Progenitor cell of endocrine pancreas (in vitro differentiated cells): ENCODE data around the gene PCBP3. TPM values are rescaled to one million over a fixed set of nuclear protein-coding genes. Genes with fewer than 3 reads are reported as not detected.

ENCODE experiments used
- DNase-seq: peaks from one replicate; pipeline ENCODE4 v3.0.0; 2021; ENCODE audit warnings: low spot score; ENCODE audit not compliant: unreplicated experiment
- H3K27ac Mint-ChIP-seq: 2 replicates; pipeline ENCODE4 v1.8.0; 2021; ENCODE audit warnings: mild to moderate bottlenecking, moderate library complexity, mixed read lengths
- H3K27me3 Mint-ChIP-seq: 2 replicates; pipeline ENCODE4 v1.8.0; 2021; ENCODE audit warnings: mixed read lengths
- H3K36me3 Mint-ChIP-seq: 2 replicates; pipeline ENCODE4 v1.8.0; 2022; ENCODE audit warnings: mixed read lengths; ENCODE audit not compliant: insufficient read depth
- H3K4me1 Mint-ChIP-seq: 2 replicates; pipeline ENCODE4 v1.8.0; 2021; ENCODE audit warnings: low read depth, mixed read lengths
- H3K4me3 Mint-ChIP-seq: 2 replicates; pipeline ENCODE4 v1.8.0; 2021; ENCODE audit warnings: low read depth, mild to moderate bottlenecking, moderate library complexity, mixed read lengths
- H3K9me3 Mint-ChIP-seq: 2 replicates; pipeline ENCODE4 v1.8.0; 2021; ENCODE audit warnings: low read depth, mixed read lengths
- CTCF ChIP-seq: fragments of 200-600 bp; sonication (generic); IDR thresholded peaks from one replicate; pipeline ENCODE4 v1.5.0; 2021; ENCODE audit warnings: antibody characterized with exemption, mild to moderate bottlenecking; ENCODE audit not compliant: unreplicated experiment
- total RNA-seq: library from RNA; stranded (reverse); gene quantifications from 2 replicates; pipeline ENCODE4 v1.2.1, GENCODE V29; 2021

The PCBP3 gene
- total RNA-seq, 1 donor from 2014 or later: 3.7 TPM

GRCh38 chr21:45874716-45875415 lies 231.3 kb downstream of the PCBP3 start:
- Mint-ChIP-seq H3K27ac (no peak overlapping the region), H3K27me3 (peaks cover 17% of the 10 kb centered on the region), H3K9me3 (no peaks in the 10 kb centered on the region), H3K36me3 (no peaks in the 10 kb centered on the region), H3K4me3 (no peak overlapping the region), H3K4me1 (no peaks in the 10 kb centered on the region)
- DNase-seq: no peak
- no peak for TF ChIP-seq CTCF

GRCh38 chr21:45875416-45875760 lies 231.9 kb downstream of the PCBP3 start:
- Mint-ChIP-seq H3K27me3 (peaks cover 18% of the 10 kb centered on the region), H3K36me3 (no peaks in the 10 kb centered on the region), H3K4me3 (no peak overlapping the region), H3K4me1 (no peaks in the 10 kb centered on the region), H3K27ac (no peak overlapping the region), H3K9me3 (no peaks in the 10 kb centered on the region)
- no peak for DNase-seq
- TF ChIP-seq CTCF: no peak

GRCh38 chr21:45875881-45876280 lies 232.4 kb downstream of the PCBP3 start:
- Mint-ChIP-seq H3K27ac (no peak overlapping the region), H3K4me3 (no peak overlapping the region), H3K36me3 (no peaks in the 10 kb centered on the region), H3K27me3 (peaks cover 21% of the 10 kb centered on the region), H3K4me1 (no peaks in the 10 kb centered on the region), H3K9me3 (no peaks in the 10 kb centered on the region)
- no peak for DNase-seq
- no peak for TF ChIP-seq CTCF

- Mint-ChIP-seq H3K36me3 (no peaks in the 10 kb centered on the region), H3K9me3 (no peaks in the 10 kb centered on the region), H3K27ac (no peak overlapping the region), H3K4me1 (no peaks in the 10 kb centered on the region), H3K4me3 (no peak overlapping the region), H3K27me3 (peaks cover 22% of the 10 kb centered on the region)
- no peak for DNase-seq
- no peak for TF ChIP-seq CTCF
These were observed 233.1 kb downstream of the PCBP3 start for GRCh38 chr21:45876381-45877170.

- no peak for DNase-seq
- Mint-ChIP-seq H3K27ac (no peak overlapping the region), H3K4me3 (no peak overlapping the region), H3K27me3 (peaks cover 25% of the 10 kb centered on the region), H3K9me3 (no peaks in the 10 kb centered on the region), H3K36me3 (no peaks in the 10 kb centered on the region), H3K4me1 (no peaks in the 10 kb centered on the region)
- TF ChIP-seq CTCF: no peak
These were observed 233.6 kb downstream of the PCBP3 start for GRCh38 chr21:45877171-45877438.
